K562 (cell line): ENCODE data around the gene SLC26A1. TPM values are rescaled to one million over a fixed set of nuclear protein-coding genes. Genes with fewer than 3 reads are reported as not detected.

Experiments
- AFF1 ChIP-seq, 2 experiments: fragments of 450-650 bp; IDR thresholded peaks; 2 replicates each; pipeline ENCODE4 v1.6.1; 2018; ENCODE audit warnings: mild to moderate bottlenecking in 2 of 2, low read depth in 1 of 2; ENCODE audit not compliant: partially characterized antibody in 2 of 2
- BDP1 ChIP-seq: IDR thresholded peaks from 3 replicates; pipeline ENCODE4 v1.6.1; 2011; ENCODE audit not compliant: insufficient read length, insufficient read depth
- HNRNPK ChIP-seq: fragments of 200-400 bp; formaldehyde crosslinking; IDR thresholded peaks from one replicate; pipeline ENCODE4 v1.6.1; 2018; ENCODE audit warnings: mild to moderate bottlenecking, low read depth, low read length; ENCODE audit not compliant: poor library complexity, severe bottlenecking
- KHSRP ChIP-seq: fragments of 450-650 bp; IDR thresholded peaks from 2 replicates; pipeline ENCODE4 v1.6.1; 2017
- PCBP1 ChIP-seq: fragments of 200-400 bp; formaldehyde crosslinking; IDR thresholded peaks from 2 replicates; pipeline ENCODE4 v1.6.1; 2018; ENCODE audit warnings: mild to moderate bottlenecking, low read depth, low read length; ENCODE audit not compliant: poor library complexity, severe bottlenecking
- RBM25 ChIP-seq: fragments of 200-400 bp; formaldehyde crosslinking; IDR thresholded peaks from 2 replicates; pipeline ENCODE4 v1.6.1; 2018; ENCODE audit warnings: low read length, low read depth, moderate library complexity; ENCODE audit not compliant: severe bottlenecking
- TBL1XR1 ChIP-seq, 2 experiments: IDR thresholded peaks; 2 replicates each; pipeline ENCODE4 v1.6.1; 2012; ENCODE audit warnings: improper control_type of control experiment in 2 of 2, low read length in 2 of 2, mild to moderate bottlenecking in 1 of 2
- TGIF2 ChIP-seq: sonication (generic); formaldehyde crosslinking; IDR thresholded peaks from 2 replicates; pipeline ENCODE4 v1.8.1; 2022; ENCODE audit warnings: mild to moderate bottlenecking, missing genetic modification reagents, moderate library complexity
- ZNF609 ChIP-seq: sonication (generic); formaldehyde crosslinking; IDR thresholded peaks from 2 replicates; pipeline ENCODE4 v1.8.1; 2023; ENCODE audit warnings: missing genetic modification reagents, mild to moderate bottlenecking, borderline replicate concordance
- polyA plus RNA-seq, 8 experiments: library from polyadenylated mRNA; depleted of rRNA in 4 of 8; stranded (reverse) in 5 of 8; unstranded in 3 of 8; fragments of >200 nt; fragmentation: Nextera tagmentation in 2 of 8; fragmentation: Illumina TruSeq in 1 of 8; extraction: Ambion mirVana in 2 of 8; extraction: Trizol in 1 of 8; gene quantifications; 2 replicates each; pipeline versions ENCODE4 v1.2.1 to v1.2.3, GENCODE V29; 2011 to 2014; ENCODE audit warnings: inconsistent platforms in 1 of 8, missing spikeins in 1 of 8
- total RNA-seq, 7 experiments: library from RNA; depleted of rRNA in 6 of 7; stranded (reverse); fragments of >200 nt in 6 of 7; fragmentation: Illumina TruSeq in 2 of 7; extraction: Trizol in 2 of 7; gene quantifications; 2 replicates each; pipeline versions ENCODE4 v1.2.1 to v1.2.3, GENCODE V29; 2011 to 2021; ENCODE audit warnings: low replicate concordance in 1 of 7

Gene SLC26A1
- total and polyA plus RNA-seq, 9 of the 15 experiments (the other 6 are each of a cell fraction or from before 2014, with no cell fraction given): 0.11 to 4.2 (median 0.95) TPM

- TF ChIP-seq ZNF609 (CRISPR knock-in tag) (no peak), HNRNPK (no peak), TGIF2 (CRISPR knock-in tag) (no peak), PCBP1 (no peak), AFF1 (IDR thresholded peaks at IDR 0.05; ENCODE audit: low read depth in 1 of 2, partially characterized antibody in 2 of 2) (no peak), BDP1 (no peak), KHSRP (no peak), RBM25 (no peak), TBL1XR1 (IDR thresholded peaks at IDR 0.05; ENCODE audit: low read length in 2 of 2) (no peak)
Observed at GRCh38 chr4:1009542-1010394, 16.6 kb upstream of the SLC26A1 start (continued).
